ENCODE measurements around the gene RTN3. TPM values are rescaled to one million over a fixed set of nuclear protein-coding genes. Genes with fewer than 3 reads are reported as not detected.

The RTN3 gene
- total RNA-seq, 6 experiments from 2014 or later = 114 to 144 (median 133) TPM

DNA sequence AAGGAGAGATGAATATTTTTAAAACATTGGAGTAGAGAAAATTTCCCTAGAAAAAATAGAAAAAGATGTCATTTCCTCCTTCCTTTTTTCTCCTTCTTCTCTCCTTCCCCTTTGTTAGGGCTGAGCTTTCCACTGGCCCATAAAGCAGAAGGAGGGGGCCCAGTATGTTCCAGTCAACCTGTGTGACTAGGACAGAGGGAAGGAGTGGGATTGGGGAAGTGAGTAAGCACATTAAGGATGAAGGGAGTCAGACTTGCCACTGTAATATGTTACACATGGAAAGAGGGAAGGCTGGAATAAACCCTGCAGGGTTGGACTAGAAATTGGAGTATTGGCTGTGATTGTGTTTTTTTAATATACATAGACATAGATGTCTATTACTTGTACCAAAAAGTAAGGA is 111.9 kb downstream of the RTN3 start:
- no peak overlapping the region for H3K27ac Mint-ChIP-seq
- no peak overlapping the region for H3K4me3 Mint-ChIP-seq
- peaks cover 14% of the 10 kb centered on the region for H3K36me3 Mint-ChIP-seq (ENCODE audit: low read depth)
- H3K27me3 Mint-ChIP-seq (ENCODE audit: insufficient read depth) = no peaks in the 10 kb centered on the region
- no peaks in the 10 kb centered on the region for H3K4me1 Mint-ChIP-seq (ENCODE audit: low read depth)
- TF ChIP-seq, protein P1, sequence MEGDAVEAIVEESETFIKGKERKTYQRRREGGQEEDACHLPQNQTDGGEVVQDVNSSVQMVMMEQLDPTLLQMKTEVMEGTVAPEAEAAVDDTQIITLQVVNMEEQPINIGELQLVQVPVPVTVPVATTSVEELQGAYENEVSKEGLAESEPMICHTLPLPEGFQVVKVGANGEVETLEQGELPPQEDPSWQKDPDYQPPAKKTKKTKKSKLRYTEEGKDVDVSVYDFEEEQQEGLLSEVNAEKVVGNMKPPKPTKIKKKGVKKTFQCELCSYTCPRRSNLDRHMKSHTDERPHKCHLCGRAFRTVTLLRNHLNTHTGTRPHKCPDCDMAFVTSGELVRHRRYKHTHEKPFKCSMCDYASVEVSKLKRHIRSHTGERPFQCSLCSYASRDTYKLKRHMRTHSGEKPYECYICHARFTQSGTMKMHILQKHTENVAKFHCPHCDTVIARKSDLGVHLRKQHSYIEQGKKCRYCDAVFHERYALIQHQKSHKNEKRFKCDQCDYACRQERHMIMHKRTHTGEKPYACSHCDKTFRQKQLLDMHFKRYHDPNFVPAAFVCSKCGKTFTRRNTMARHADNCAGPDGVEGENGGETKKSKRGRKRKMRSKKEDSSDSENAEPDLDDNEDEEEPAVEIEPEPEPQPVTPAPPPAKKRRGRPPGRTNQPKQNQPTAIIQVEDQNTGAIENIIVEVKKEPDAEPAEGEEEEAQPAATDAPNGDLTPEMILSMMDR (IDR thresholded peaks at IDR 0.05) = no peak
- H3K9me3 Mint-ChIP-seq = peaks cover 14% of the 10 kb centered on the region
- DNase-seq = no peak

DNA sequence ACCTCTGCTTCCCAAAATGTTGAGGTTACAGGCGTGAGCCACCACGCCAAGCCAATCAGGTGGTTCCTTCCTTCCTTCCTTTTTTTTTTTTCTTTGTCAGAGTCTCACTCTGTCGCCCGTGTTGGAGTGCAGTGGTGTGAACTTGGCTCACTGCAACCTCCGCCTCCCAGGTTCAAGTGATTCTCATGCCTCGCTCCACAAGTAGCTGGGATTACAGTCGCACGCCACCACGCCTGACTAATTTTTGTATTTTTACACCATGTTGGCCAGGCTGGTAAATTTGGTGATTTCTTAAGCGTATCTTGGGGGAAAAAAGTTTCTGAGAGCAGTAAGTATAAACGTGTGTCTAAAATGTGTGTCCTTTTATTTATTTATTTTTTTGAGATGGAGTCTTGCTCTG is 113.8 kb downstream of the RTN3 start:
- TF ChIP-seq, protein P1 (IDR thresholded peaks at IDR 0.05) = no peak
- H3K27me3 Mint-ChIP-seq (ENCODE audit: insufficient read depth) = no peaks in the 10 kb centered on the region
- DNase-seq = no peak
- H3K36me3 Mint-ChIP-seq (ENCODE audit: low read depth) = peaks cover 14% of the 10 kb centered on the region
- H3K4me3 Mint-ChIP-seq = no peak overlapping the region
- no peak overlapping the region for H3K27ac Mint-ChIP-seq
- no peaks in the 10 kb centered on the region for H3K4me1 Mint-ChIP-seq (ENCODE audit: low read depth)
- peaks cover 14% of the 10 kb centered on the region for H3K9me3 Mint-ChIP-seq

DNA sequence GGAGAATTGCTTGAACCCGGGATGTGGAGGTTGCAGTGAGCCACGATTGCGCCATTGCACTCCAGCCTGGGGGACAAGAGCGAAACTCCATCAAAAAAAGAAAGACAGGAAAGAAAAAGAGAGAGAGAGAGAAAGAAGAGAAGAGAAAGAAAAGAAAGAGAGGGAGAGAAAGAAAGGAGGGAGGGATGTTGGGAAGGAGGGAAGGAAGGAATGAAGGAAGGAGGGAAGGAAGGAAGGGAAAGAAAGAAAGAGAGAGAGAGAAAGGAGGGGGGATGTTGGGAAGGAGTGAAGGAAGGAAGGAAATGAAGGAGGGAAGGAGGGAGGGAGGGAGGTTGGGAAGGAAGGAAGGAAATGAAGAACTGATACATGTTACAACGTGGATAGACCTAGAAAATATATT is 119.6 kb downstream of the RTN3 start:
- Mint-ChIP-seq H3K4me1 (ENCODE audit: low read depth) (peaks cover 11% of the 10 kb centered on the region), H3K36me3 (ENCODE audit: low read depth) (no peaks in the 10 kb centered on the region), H3K27me3 (ENCODE audit: insufficient read depth) (no peaks in the 10 kb centered on the region), H3K9me3 (no peaks in the 10 kb centered on the region), H3K27ac (no peak overlapping the region), H3K4me3 (no peak overlapping the region)
- TF ChIP-seq, protein P1 (IDR thresholded peaks at IDR 0.05) = no peak
- no peak for DNase-seq

DNA sequence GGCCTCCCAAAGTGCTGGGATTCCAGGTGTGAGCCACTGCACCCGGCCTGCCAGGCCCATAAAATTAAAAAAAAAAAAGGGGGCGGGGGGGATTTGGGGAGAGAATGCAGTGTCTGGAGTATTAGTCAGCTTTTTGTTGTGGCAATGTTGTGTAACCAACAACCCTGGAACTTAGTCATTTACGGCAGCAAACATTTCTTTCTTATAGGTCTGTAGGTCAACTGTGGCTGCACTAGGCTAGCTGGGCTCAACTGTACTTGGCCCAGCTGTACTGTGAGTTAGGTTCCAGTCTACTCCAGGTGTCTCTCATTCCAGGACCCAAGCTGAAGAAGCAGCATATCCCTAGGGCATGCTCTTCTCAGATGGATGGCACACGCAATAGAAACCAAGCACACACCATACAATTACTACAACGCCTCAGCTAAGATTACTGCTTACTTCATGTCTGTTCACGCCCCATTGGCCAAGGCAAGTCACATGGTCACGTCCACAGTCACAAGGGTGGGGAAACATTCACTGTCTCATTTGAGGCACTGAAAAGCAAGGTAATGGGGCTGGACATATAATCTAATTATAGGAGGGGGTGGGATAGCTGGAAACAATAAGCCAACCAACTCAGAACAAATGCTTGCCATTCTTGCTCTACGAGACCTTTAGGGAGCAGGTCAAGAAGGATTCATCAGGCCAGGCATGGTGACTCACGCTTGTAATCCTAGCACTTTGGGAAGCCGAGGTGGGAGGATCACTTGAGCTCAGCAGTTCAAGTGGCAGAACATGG is 121.5 kb downstream of the RTN3 start:
- Mint-ChIP-seq H3K4me1 (ENCODE audit: low read depth) (peaks cover 11% of the 10 kb centered on the region), H3K27ac (peak overlapping the region; percentile 71), H3K27me3 (ENCODE audit: insufficient read depth) (no peaks in the 10 kb centered on the region), H3K9me3 (no peaks in the 10 kb centered on the region), H3K4me3 (peak overlapping the region; percentile 26; the same call in 1 of the 2 replicates), H3K36me3 (ENCODE audit: low read depth) (no peaks in the 10 kb centered on the region)
- peak; percentile 55 for DNase-seq
- TF ChIP-seq, protein P1 (IDR thresholded peaks at IDR 0.05) = no peak

DNA sequence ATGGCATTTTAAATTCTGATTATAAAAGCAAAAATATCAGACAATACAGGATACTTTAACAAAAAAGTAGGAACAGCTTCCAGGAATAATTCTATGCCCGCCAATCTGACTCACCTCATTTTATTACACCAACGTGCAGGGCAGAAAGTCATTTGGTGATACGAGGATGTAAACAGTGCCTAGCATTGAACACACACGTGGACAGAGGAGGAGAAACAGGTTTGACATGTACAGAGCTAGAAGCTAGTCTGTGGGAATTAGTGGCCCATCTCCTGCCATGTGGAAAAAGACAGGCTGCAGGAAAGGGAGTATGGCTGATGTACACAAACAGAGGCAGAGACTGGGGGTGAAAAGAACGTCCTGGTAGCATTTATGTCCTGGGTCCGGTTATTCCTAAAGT is 123.0 kb downstream of the RTN3 start:
- H3K9me3 Mint-ChIP-seq = no peaks in the 10 kb centered on the region
- no peaks in the 10 kb centered on the region for H3K36me3 Mint-ChIP-seq (ENCODE audit: low read depth)
- H3K27me3 Mint-ChIP-seq (ENCODE audit: insufficient read depth) = no peaks in the 10 kb centered on the region
- H3K27ac Mint-ChIP-seq = no peak overlapping the region
- no peak overlapping the region for H3K4me3 Mint-ChIP-seq
- no peak for DNase-seq
- peaks cover 11% of the 10 kb centered on the region for H3K4me1 Mint-ChIP-seq (ENCODE audit: low read depth)
- TF ChIP-seq, protein P1 (IDR thresholded peaks at IDR 0.05) = no peak

Measured in HFFc6 (cell line).